Smooth muscle cell (in vitro differentiated cells): Measurements from ENCODE around the gene AUTS2. TPM values are rescaled to one million over a fixed set of nuclear protein-coding genes. Genes with fewer than 3 reads are reported as not detected.
A peak's percentile ranks its signal among the peaks of the same experiment; 100 is the strongest.

Source experiments
- DNase-seq: peaks from one replicate; lab custom pipeline; 2025; ENCODE audit not compliant: unreplicated experiment; lab: John Stamatoyannopoulos, UW
- H2AFZ ChIP-seq: fragments of 200-600 bp; sonication (generic); 2 replicates; pipeline ENCODE4 v1.6.0; 2016; ENCODE audit warnings: antibody characterized with exemption, low read depth, mild to moderate bottlenecking
- H3F3A ChIP-seq: fragments of 200-600 bp; sonication (generic); 2 replicates; pipeline ENCODE4 v1.6.0; 2017; ENCODE audit warnings: antibody characterized with exemption, low read depth
- H3K27ac ChIP-seq: fragments of 200-600 bp; sonication (generic); 2 replicates; pipeline ENCODE4 v1.5.1; 2016; ENCODE audit warnings: low read depth, mild to moderate bottlenecking
- H3K27me3 ChIP-seq: fragments of 200-600 bp; sonication (generic); 2 replicates; pipeline ENCODE4 v1.6.1; 2016; ENCODE audit warnings: low read depth, mild to moderate bottlenecking
- H3K36me3 ChIP-seq: fragments of 200-600 bp; sonication (generic); 2 replicates; pipeline ENCODE4 v1.5.1; 2016; ENCODE audit warnings: low read depth
- H3K4me1 ChIP-seq: fragments of 200-600 bp; sonication (generic); 2 replicates; pipeline ENCODE4 v1.5.1; 2016; ENCODE audit warnings: low read depth
- H3K4me2 ChIP-seq: fragments of 200-600 bp; sonication (generic); 2 replicates; pipeline ENCODE4 v1.6.0; 2016; ENCODE audit warnings: mild to moderate bottlenecking
- H3K4me3 ChIP-seq: fragments of 200-600 bp; sonication (generic); 2 replicates; pipeline ENCODE4 v1.5.1; 2016; ENCODE audit warnings: mild to moderate bottlenecking
- H3K79me2 ChIP-seq: fragments of 200-600 bp; sonication (generic); 2 replicates; pipeline ENCODE4 v1.6.0; 2016; ENCODE audit warnings: low read depth, mild to moderate bottlenecking
- H3K9ac ChIP-seq: fragments of 200-600 bp; sonication (generic); 2 replicates; pipeline ENCODE4 v1.6.0; 2016; ENCODE audit warnings: low read depth
- H3K9me3 ChIP-seq: fragments of 200-600 bp; sonication (generic); replicated peaks from 2 replicates; pipeline ENCODE4 v1.5.1; 2016; ENCODE audit warnings: low read depth
- H4K20me1 ChIP-seq: fragments of 200-600 bp; sonication (generic); 2 replicates; pipeline ENCODE4 v1.6.0; 2016; ENCODE audit warnings: low read depth
- CTCF ChIP-seq: fragments of 200-600 bp; sonication (generic); IDR thresholded peaks from 2 replicates; pipeline ENCODE4 v1.5.1; 2017; ENCODE audit warnings: borderline replicate concordance, mild to moderate bottlenecking, antibody characterized with exemption; ENCODE audit not compliant: insufficient read depth, poor library complexity, severe bottlenecking
- WGBS: methylation state at CpG from one replicate; pipeline ENCODE4 v1.1.7; 2016; ENCODE audit warnings: low lambda C conversion rate; 5-methylcytosine and 5-hydroxymethylcytosine counted together
- polyA plus RNA-seq: library from polyadenylated mRNA; unstranded; fragments of >200 nt; fragmentation: Nextera tagmentation; extraction: Ambion mirVana; gene quantifications from 2 replicates; pipeline ENCODE4 v1.2.1, GENCODE V29; 2016
- total RNA-seq: library from RNA; depleted of rRNA; stranded (reverse); fragments of >200 nt; gene quantifications from 2 replicates; pipeline ENCODE4 v1.2.3, GENCODE V29; 2014

AUTS2 gene
- total and polyA plus RNA-seq, 2 experiments from 2014 or later: 6.5 to 8.6 TPM

- Histone ChIP-seq H3K27ac (no peak overlapping the region), H3F3A (no peaks in the 10 kb centered on the region), H3K4me1 (peaks cover 9% of the 10 kb centered on the region), H2AFZ (no peak overlapping the region), H3K4me3 (no peak overlapping the region), H4K20me1 (no peaks in the 10 kb centered on the region), H3K79me2 (no peaks in the 10 kb centered on the region), H3K9me3 (no peaks in the 10 kb centered on the region), H3K36me3 (no peaks in the 10 kb centered on the region), H3K9ac (no peak overlapping the region), H3K4me2 (no peak overlapping the region), H3K27me3 (peaks cover under 1% of the 10 kb centered on the region)
- 88% methylated on average over 5 of the region's 5 CpGs for WGBS
- TF ChIP-seq CTCF: no peak
- no peak for DNase-seq
These were observed 931.2 kb downstream of the AUTS2 start for GRCh38 chr7:70529436-70529835.

GRCh38 chr7:70529914-70530585 is 931.8 kb downstream of the AUTS2 start:
- Histone ChIP-seq H3K4me1 (peaks cover 9% of the 10 kb centered on the region), H4K20me1 (no peaks in the 10 kb centered on the region), H2AFZ (no peak overlapping the region), H3F3A (no peaks in the 10 kb centered on the region), H3K4me2 (peak overlapping the region; percentile 26), H3K9ac (no peak overlapping the region), H3K9me3 (no peaks in the 10 kb centered on the region), H3K36me3 (no peaks in the 10 kb centered on the region), H3K27ac (no peak overlapping the region), H3K27me3 (no peaks in the 10 kb centered on the region), H3K79me2 (no peaks in the 10 kb centered on the region), H3K4me3 (no peak overlapping the region)
- 16% methylated on average over 8 of the region's 8 CpGs for WGBS
- DNase-seq: peak; percentile 42
- TF ChIP-seq CTCF: no peak

GRCh38 chr7:70533614-70534013 is 935.3 kb downstream of the AUTS2 start:
- Histone ChIP-seq H3K4me2 (no peak overlapping the region), H3K9me3 (no peaks in the 10 kb centered on the region), H3K4me1 (peaks cover 9% of the 10 kb centered on the region), H3K79me2 (no peaks in the 10 kb centered on the region), H3F3A (no peaks in the 10 kb centered on the region), H3K9ac (no peak overlapping the region), H3K27ac (no peak overlapping the region), H3K4me3 (no peak overlapping the region), H3K36me3 (no peaks in the 10 kb centered on the region), H4K20me1 (no peaks in the 10 kb centered on the region), H2AFZ (no peak overlapping the region), H3K27me3 (peaks cover 3% of the 10 kb centered on the region)
- no peak for TF ChIP-seq CTCF
- WGBS: 91% methylated on average over 2 of the region's 2 CpGs
- no peak for DNase-seq

- Histone ChIP-seq H3K4me3 (no peak overlapping the region), H3K9me3 (no peaks in the 10 kb centered on the region), H2AFZ (no peak overlapping the region), H3F3A (no peaks in the 10 kb centered on the region), H3K27ac (no peak overlapping the region), H3K36me3 (no peaks in the 10 kb centered on the region), H3K4me1 (no peaks in the 10 kb centered on the region), H3K4me2 (no peak overlapping the region), H3K27me3 (peaks cover 25% of the 10 kb centered on the region), H3K79me2 (no peaks in the 10 kb centered on the region), H3K9ac (no peak overlapping the region), H4K20me1 (no peaks in the 10 kb centered on the region)
- no peak for DNase-seq
- TF ChIP-seq CTCF: no peak
These were observed 940.9 kb downstream of the AUTS2 start for GRCh38 chr7:70539205-70539604.
